ENCODE results near the gene BTG4. TPM values are rescaled to one million over a fixed set of nuclear protein-coding genes. Genes with fewer than 3 reads are reported as not detected.

Gene BTG4
- total RNA-seq, 4 donors from 2014 or later, result not detected

DNA sequence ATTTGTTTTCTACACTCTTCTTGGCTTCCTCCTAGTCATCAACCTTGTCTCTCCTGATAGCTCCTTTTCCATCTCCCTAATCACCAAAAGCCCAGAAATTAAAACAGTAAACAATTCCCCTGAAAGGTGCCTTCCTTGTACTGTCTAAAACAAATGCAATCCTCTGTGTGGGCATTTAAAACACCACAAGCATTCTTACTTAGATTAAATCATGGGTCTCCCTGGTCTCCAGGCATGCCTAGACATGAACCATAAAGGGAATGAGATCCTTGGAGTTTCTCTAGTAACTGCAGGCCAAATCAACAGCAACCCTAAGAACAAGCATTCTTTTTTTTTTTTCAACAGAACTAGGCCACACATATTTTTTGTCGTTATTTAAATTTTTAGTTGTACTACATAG lies 1.9 kb downstream of the BTG4 start:
- H3K4me1 ChIP-seq, result peaks cover 0 to 11% of the 10 kb centered on the region in 2 donors
- no peaks in the 10 kb centered on the region for H3K27me3 ChIP-seq
- no peak for TF ChIP-seq POLR2A (IDR thresholded peaks at IDR 0.05)
- TF ChIP-seq, protein P1, sequence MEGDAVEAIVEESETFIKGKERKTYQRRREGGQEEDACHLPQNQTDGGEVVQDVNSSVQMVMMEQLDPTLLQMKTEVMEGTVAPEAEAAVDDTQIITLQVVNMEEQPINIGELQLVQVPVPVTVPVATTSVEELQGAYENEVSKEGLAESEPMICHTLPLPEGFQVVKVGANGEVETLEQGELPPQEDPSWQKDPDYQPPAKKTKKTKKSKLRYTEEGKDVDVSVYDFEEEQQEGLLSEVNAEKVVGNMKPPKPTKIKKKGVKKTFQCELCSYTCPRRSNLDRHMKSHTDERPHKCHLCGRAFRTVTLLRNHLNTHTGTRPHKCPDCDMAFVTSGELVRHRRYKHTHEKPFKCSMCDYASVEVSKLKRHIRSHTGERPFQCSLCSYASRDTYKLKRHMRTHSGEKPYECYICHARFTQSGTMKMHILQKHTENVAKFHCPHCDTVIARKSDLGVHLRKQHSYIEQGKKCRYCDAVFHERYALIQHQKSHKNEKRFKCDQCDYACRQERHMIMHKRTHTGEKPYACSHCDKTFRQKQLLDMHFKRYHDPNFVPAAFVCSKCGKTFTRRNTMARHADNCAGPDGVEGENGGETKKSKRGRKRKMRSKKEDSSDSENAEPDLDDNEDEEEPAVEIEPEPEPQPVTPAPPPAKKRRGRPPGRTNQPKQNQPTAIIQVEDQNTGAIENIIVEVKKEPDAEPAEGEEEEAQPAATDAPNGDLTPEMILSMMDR (IDR thresholded peaks at IDR 0.05), result no peak
- DNase-seq, result no peak
- no peak overlapping the region for H3K4me3 ChIP-seq (replicated peaks in 1 of 3)
- H3K36me3 ChIP-seq, result no peaks in the 10 kb centered on the region
- 95 to 98% methylated on average over 1 of the region's 1 CpG for WGBS, 2 donors
- intact Hi-C loops (cut with DNase I), result no loop called here
- H3K27ac ChIP-seq, result no peak overlapping the region
- no peaks in the 10 kb centered on the region for H3K9me3 ChIP-seq

DNA sequence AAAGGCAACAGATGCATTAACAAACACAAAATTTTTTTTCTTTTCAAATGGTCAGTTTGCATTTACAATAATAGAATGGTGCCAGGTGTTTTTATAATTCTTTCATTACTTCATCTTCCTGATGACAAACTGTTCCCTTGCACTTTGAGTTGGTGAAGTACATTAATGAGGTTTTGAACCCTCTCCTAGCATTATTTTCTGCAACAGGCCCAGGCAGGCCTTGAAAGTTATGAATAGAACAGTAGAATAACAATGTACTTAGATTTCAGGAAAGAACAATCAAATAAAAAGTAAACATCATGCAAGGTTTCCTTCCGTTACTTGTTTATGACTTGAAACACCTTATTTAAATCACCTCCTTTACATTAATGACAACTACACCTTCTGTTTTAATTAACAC lies 9.6 kb downstream of the BTG4 start:
- H3K4me3 ChIP-seq (replicated peaks in 1 of 3), result no peak overlapping the region
- no peaks in the 10 kb centered on the region for H3K36me3 ChIP-seq
- WGBS, 2 donors, result 85 to 93% methylated on average over 1 of the region's 1 CpG
- H3K27ac ChIP-seq, result no peak overlapping the region
- intact Hi-C loops (cut with DNase I), result no loop called here
- no peaks in the 10 kb centered on the region for H3K4me1 ChIP-seq
- no peaks in the 10 kb centered on the region for H3K9me3 ChIP-seq
- DNase-seq, result no peak
- no peaks in the 10 kb centered on the region for H3K27me3 ChIP-seq
- TF ChIP-seq, protein P1 (IDR thresholded peaks at IDR 0.05), result no peak
- no peak for TF ChIP-seq POLR2A (IDR thresholded peaks at IDR 0.05)

DNA sequence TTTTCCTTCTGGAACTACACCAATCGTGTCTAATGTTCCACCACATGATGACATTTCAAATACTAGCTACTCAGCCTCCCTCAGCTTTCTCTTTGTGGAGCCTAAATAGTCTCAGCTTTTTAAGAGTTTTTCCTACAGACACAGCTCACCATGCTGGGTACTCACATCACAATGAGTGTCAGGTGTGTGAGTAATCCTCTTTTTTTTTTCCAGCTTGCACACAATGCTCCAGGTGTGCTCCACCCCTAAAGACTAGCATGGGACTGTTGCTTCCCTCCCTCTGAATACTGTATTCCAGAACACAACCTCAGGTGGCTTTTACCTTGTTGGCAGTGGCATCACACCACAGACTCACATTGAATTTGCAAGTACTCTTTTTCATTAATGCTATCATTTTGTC lies 11.7 kb downstream of the BTG4 start:
- TF ChIP-seq POLR2A (IDR thresholded peaks at IDR 0.05), result no peak
- TF ChIP-seq, protein P1 (IDR thresholded peaks at IDR 0.05), result no peak
- 67 to 80% methylated on average over 1 of the region's 1 CpG for WGBS, 2 donors
- Histone ChIP-seq H3K4me1 (no peaks in the 10 kb centered on the region), H3K9me3 (no peaks in the 10 kb centered on the region), H3K27ac (no peak overlapping the region), H3K4me3 (replicated peaks in 1 of 3) (no peak overlapping the region), H3K36me3 (no peaks in the 10 kb centered on the region), H3K27me3 (no peaks in the 10 kb centered on the region)
- intact Hi-C loops (cut with DNase I), result no loop called here
- DNase-seq, result no peak

DNA sequence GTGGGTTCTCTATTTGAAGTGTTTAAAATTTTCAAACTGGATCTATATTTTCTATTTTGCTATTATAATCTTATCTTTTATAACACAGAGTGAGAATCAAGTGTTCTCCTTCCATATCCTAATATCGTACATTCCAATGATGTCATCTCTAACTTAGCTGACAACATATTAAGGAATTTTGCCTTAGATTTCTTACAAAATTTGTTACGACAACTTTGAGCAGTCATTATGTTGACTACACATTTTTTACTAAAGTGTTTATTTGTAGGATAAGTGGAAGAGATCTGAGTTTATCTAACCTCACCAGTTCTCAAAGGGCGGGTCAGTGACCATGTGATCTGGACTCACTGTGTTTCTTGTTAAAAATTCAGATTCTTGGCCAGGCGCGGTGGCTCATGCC lies 12.7 kb downstream of the BTG4 start:
- Histone ChIP-seq H3K27me3 (no peaks in the 10 kb centered on the region), H3K27ac (no peak overlapping the region), H3K36me3 (no peaks in the 10 kb centered on the region), H3K4me1 (no peaks in the 10 kb centered on the region), H3K4me3 (replicated peaks in 1 of 3) (no peak overlapping the region), H3K9me3 (no peaks in the 10 kb centered on the region)
- intact Hi-C loops (cut with DNase I), result no loop called here
- 90% methylated on average over 5 of the region's 5 CpGs for WGBS, 2 donors
- DNase-seq, result no peak
- no peak for TF ChIP-seq POLR2A (IDR thresholded peaks at IDR 0.05)
- TF ChIP-seq, protein P1 (IDR thresholded peaks at IDR 0.05), result no peak

DNA sequence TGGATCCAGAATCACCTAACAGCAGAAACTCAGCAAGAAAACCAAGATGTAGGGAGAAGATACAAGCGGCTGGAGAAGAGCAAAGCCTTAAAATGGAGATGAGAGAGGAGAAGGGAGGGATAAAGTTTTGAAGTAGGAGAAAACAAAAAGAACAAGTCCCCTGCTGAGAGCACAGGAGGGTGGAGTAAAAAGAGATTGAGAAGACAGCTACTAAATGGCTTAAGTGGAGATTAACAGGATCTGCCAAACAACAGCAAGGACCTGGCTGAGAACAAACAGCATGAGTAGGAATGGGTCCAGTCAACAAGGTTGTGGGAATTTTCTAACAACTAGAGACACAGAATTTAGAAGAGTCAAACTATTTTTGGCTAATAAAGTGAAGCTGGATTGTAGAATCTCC lies 18.1 kb downstream of the BTG4 start:
- H3K4me1 ChIP-seq, result no peaks in the 10 kb centered on the region
- no peaks in the 10 kb centered on the region for H3K9me3 ChIP-seq
- H3K27ac ChIP-seq, result no peak overlapping the region
- DNase-seq, result no peak
- intact Hi-C loops (cut with DNase I), result no loop called here
- TF ChIP-seq POLR2A (IDR thresholded peaks at IDR 0.05), result no peak
- TF ChIP-seq, protein P1 (IDR thresholded peaks at IDR 0.05), result no peak
- H3K36me3 ChIP-seq, result no peaks in the 10 kb centered on the region
- no peaks in the 10 kb centered on the region for H3K27me3 ChIP-seq
- 37 to 65% methylated on average over 1 of the region's 1 CpG for WGBS, 2 donors
- no peak overlapping the region for H3K4me3 ChIP-seq (replicated peaks in 1 of 3)

Data from thyroid gland (tissue), 4 donors.